Kidney (tissue), 14 donors: ENCODE data around the gene MYH7B. TPM values are rescaled to one million over a fixed set of nuclear protein-coding genes. Genes with fewer than 3 reads are reported as not detected.

Source experiments
- DNase-seq, 5 donors: peaks; one replicate each; pipeline ENCODE4 v3.0.0-alpha.2; 2013 to 2020
- FAIRE-seq: peaks from 2 replicates; lab custom pipeline; 2012; peaks lifted over from hg19 to GRCh38; lab: Jason Lieb, UNC
- H3K27ac ChIP-seq, 2 donors: one replicate each; pipeline ENCODE4 v1.7.0; 2013; ENCODE audit warnings: low read depth in 2 of 2, low read length in 2 of 2, inconsistent platforms in 1 of 2
- H3K27me3 ChIP-seq: one replicate; pipeline ENCODE4 v1.7.1; 2013; ENCODE audit warnings: low read length, inconsistent platforms; ENCODE audit not compliant: control insufficient read depth, insufficient read depth
- H3K36me3 ChIP-seq, 3 donors: one replicate each; pipeline versions ENCODE4 v1.7.0 to v1.7.1; 2013; ENCODE audit warnings: low read length in 3 of 3, control low read depth in 1 of 3, inconsistent platforms in 1 of 3; ENCODE audit not compliant: insufficient read depth in 3 of 3, control insufficient read depth in 2 of 3
- H3K4me1 ChIP-seq, 3 donors: one replicate each; pipeline versions ENCODE4 v1.7.0 to v1.7.1; 2013; ENCODE audit warnings: low read length in 3 of 3, inconsistent platforms in 1 of 3, low read depth in 1 of 3; ENCODE audit not compliant: control insufficient read depth in 2 of 3, insufficient read depth in 2 of 3
- H3K4me3 ChIP-seq, 3 donors: one replicate each; pipeline versions ENCODE4 v1.7.0 to v1.8.1; 2013; ENCODE audit warnings: low read length in 3 of 3, control low read depth in 1 of 3, inconsistent platforms in 1 of 3
- H3K9ac ChIP-seq, 3 donors: one replicate each; pipeline versions ENCODE4 v1.7.0 to v1.7.1; 2013; ENCODE audit warnings: low read length in 3 of 3, control low read depth in 1 of 3, inconsistent platforms in 1 of 3
- H3K9me3 ChIP-seq, 3 donors: one replicate each; pipeline versions ENCODE4 v1.7.0 to v1.7.1; 2013; ENCODE audit warnings: low read length in 3 of 3, control low read depth in 1 of 3, inconsistent platforms in 1 of 3; ENCODE audit not compliant: control insufficient read depth in 2 of 3, insufficient read depth in 1 of 3
- CTCF ChIP-seq: IDR thresholded peaks from 3 replicates; pipeline ENCODE4 v1.5.1; 2012; ENCODE audit warnings: mild to moderate bottlenecking, moderate library complexity, borderline replicate concordance; ENCODE audit not compliant: insufficient read depth; ENCODE audit errors: extremely low read depth
- intact Hi-C: fragments of 100-400 bp; cut with DNase I; formaldehyde crosslinking; loops from one replicate; pipeline ENCODE4 v1.11.1; 2022
- polyA plus RNA-seq: library from polyadenylated mRNA; stranded (reverse); fragments of 350-450 nt; fragmentation: Illumina TruSeq; extraction: RNeasy Lipid Tissue Mini Kit (QIAGEN cat#74804); gene quantifications from one replicate; pipeline ENCODE4 v1.2.3, GENCODE V29; 2014; ENCODE audit warnings: low read depth, low replicate concordance; ENCODE audit not compliant: insufficient read depth
- total RNA-seq: library from RNA; stranded (reverse); fragmentation: NEBNext Ultra II Directional; extraction: Animal tissue kit (Norgen Biotek cat#: 25700); gene quantifications from one replicate; pipeline ENCODE4 v1.2.1, GENCODE V29; 2021
- donor health status: control.
- donor health status: control.
- donor health status: control.
- donor health status: control.
- donor health status: control.
- donor health status: DM: yes; HTN: yes; CAD: no.
- donor health status: Normal renal cell carcinoma (clear cell type).

MYH7B gene
- total and polyA plus RNA-seq, 2 donors from 2014 or later: 0.76 to 3.7 TPM

GRCh38 chr20:34915749-34916455, 39.8 kb upstream of the MYH7B start:
- Histone ChIP-seq H3K4me3 (no peak overlapping the region), H3K4me1 (peaks cover 0 to 6% (median 4%) of the 10 kb centered on the region in 3 donors), H3K9me3 (no peaks in the 10 kb centered on the region), H3K27ac (no peak overlapping the region), H3K36me3 (peaks cover 0 to 31% (median 14%) of the 10 kb centered on the region in 3 donors), H3K9ac (no peak overlapping the region), H3K27me3 (no peaks in the 10 kb centered on the region)
- TF ChIP-seq CTCF: no peak
- intact Hi-C loops: no loop called here
- no peak for FAIRE-seq
- no peak for DNase-seq

GRCh38 chr20:34916774-34917354, 38.8 kb upstream of the MYH7B start:
- no peak overlapping the region for H3K27ac ChIP-seq
- intact Hi-C loops: no loop called here
- no peak for DNase-seq
- H3K9ac ChIP-seq: no peak overlapping the region
- no peaks in the 10 kb centered on the region for H3K27me3 ChIP-seq
- H3K9me3 ChIP-seq: no peaks in the 10 kb centered on the region
- H3K36me3 ChIP-seq: peaks cover 0 to 41% (median 18%) of the 10 kb centered on the region in 3 donors
- H3K4me1 ChIP-seq: peaks cover 0 to 6% (median 4%) of the 10 kb centered on the region in 3 donors
- TF ChIP-seq CTCF: no peak
- H3K4me3 ChIP-seq: no peak overlapping the region
- no peak for FAIRE-seq

GRCh38 chr20:34920055-34920454, 35.6 kb upstream of the MYH7B start:
- no peak overlapping the region for H3K4me3 ChIP-seq
- no peak for TF ChIP-seq CTCF
- intact Hi-C loops: no loop called here
- no peak overlapping the region for H3K9ac ChIP-seq
- peaks cover 0 to 47% (median 19%) of the 10 kb centered on the region in 3 donors for H3K36me3 ChIP-seq
- no peak for FAIRE-seq
- no peak overlapping the region for H3K27ac ChIP-seq
- H3K27me3 ChIP-seq: no peaks in the 10 kb centered on the region
- H3K9me3 ChIP-seq: no peaks in the 10 kb centered on the region
- H3K4me1 ChIP-seq: peaks cover 0 to 6% (median 0%) of the 10 kb centered on the region in 3 donors
- no peak for DNase-seq
